Cardiac muscle cell (in vitro differentiated cells and primary cell): ENCODE measurements around the gene DGKB. TPM values are rescaled to one million over a fixed set of nuclear protein-coding genes. Genes with fewer than 3 reads are reported as not detected.

Source experiments
- DNase-seq, 2 donors: peaks; one replicate each; pipeline versions ENCODE4 v3.0.0 to v3.0.0-alpha.2; 2010 to 2017; ENCODE audit warnings: low read depth in 1 of 2, low spot score in 1 of 2
- H3K27ac ChIP-seq: fragments of 200-600 bp; sonication (generic); 2 replicates; pipeline ENCODE4 v1.5.1; 2016
- H3K27me3 ChIP-seq: fragments of 200-600 bp; sonication (generic); 2 replicates; pipeline ENCODE4 v1.6.0; 2016; ENCODE audit warnings: control low read depth
- H3K36me3 ChIP-seq: fragments of 200-600 bp; sonication (generic); 2 replicates; pipeline ENCODE4 v1.5.1; 2016; ENCODE audit warnings: control low read depth
- H3K4me1 ChIP-seq: fragments of 200-600 bp; sonication (generic); 2 replicates; pipeline ENCODE4 v1.8.1; 2017; ENCODE audit warnings: low read depth, mild to moderate bottlenecking, mixed run types
- H3K4me3 ChIP-seq: fragments of 200-600 bp; sonication (generic); 2 replicates; pipeline ENCODE4 v1.5.1; 2016; ENCODE audit warnings: mild to moderate bottlenecking
- H3K9me3 ChIP-seq: fragments of 200-600 bp; sonication (generic); 2 replicates; pipeline ENCODE4 v1.5.1; 2017; ENCODE audit warnings: low read depth, mild to moderate bottlenecking, control low read depth
- CTCF ChIP-seq: IDR thresholded peaks from 2 replicates; pipeline ENCODE4 v1.5.1; 2012; ENCODE audit warnings: low read depth, mild to moderate bottlenecking, low read length
- polyA plus RNA-seq: library from polyadenylated mRNA; unstranded; fragments of >200 nt; fragmentation: Nextera tagmentation; extraction: Ambion mirVana; gene quantifications from 2 replicates; pipeline ENCODE4 v1.2.1, GENCODE V29; 2016
- total RNA-seq: library from RNA; depleted of rRNA; stranded (reverse); fragments of >200 nt; gene quantifications from 2 replicates; pipeline ENCODE4 v1.2.3, GENCODE V29; 2016

DGKB gene
- total and polyA plus RNA-seq, 2 experiments from 2014 or later = 0.07 to 0.86 TPM

GRCh38 chr7:14400271-14400670 lies 502.3 kb downstream of the DGKB start:
- H3K9me3 ChIP-seq = no peaks in the 10 kb centered on the region
- TF ChIP-seq CTCF = no peak
- DNase-seq = no peak
- no peak overlapping the region for H3K27ac ChIP-seq
- no peaks in the 10 kb centered on the region for H3K4me1 ChIP-seq
- H3K36me3 ChIP-seq = no peaks in the 10 kb centered on the region
- H3K4me3 ChIP-seq = no peak overlapping the region
- no peaks in the 10 kb centered on the region for H3K27me3 ChIP-seq

- Histone ChIP-seq H3K36me3 (no peaks in the 10 kb centered on the region), H3K27me3 (no peaks in the 10 kb centered on the region), H3K4me3 (no peak overlapping the region), H3K27ac (no peak overlapping the region), H3K4me1 (no peaks in the 10 kb centered on the region), H3K9me3 (no peaks in the 10 kb centered on the region)
- TF ChIP-seq CTCF = no peak
- DNase-seq = no peak
These were observed 504.0 kb downstream of the DGKB start for GRCh38 chr7:14398526-14398925.

- no peak overlapping the region for H3K4me3 ChIP-seq
- no peaks in the 10 kb centered on the region for H3K4me1 ChIP-seq
- H3K27me3 ChIP-seq = no peaks in the 10 kb centered on the region
- H3K9me3 ChIP-seq = no peaks in the 10 kb centered on the region
- H3K36me3 ChIP-seq = no peaks in the 10 kb centered on the region
- TF ChIP-seq CTCF = no peak
- H3K27ac ChIP-seq = no peak overlapping the region
- DNase-seq = no peak
These were observed 506.7 kb downstream of the DGKB start for GRCh38 chr7:14395860-14396259.

GRCh38 chr7:14394786-14395185 lies 507.8 kb downstream of the DGKB start:
- Histone ChIP-seq H3K27ac (no peak overlapping the region), H3K9me3 (no peaks in the 10 kb centered on the region), H3K36me3 (no peaks in the 10 kb centered on the region), H3K27me3 (no peaks in the 10 kb centered on the region), H3K4me3 (no peak overlapping the region), H3K4me1 (peaks cover 3% of the 10 kb centered on the region)
- no peak for DNase-seq
- no peak for TF ChIP-seq CTCF

- Histone ChIP-seq H3K27me3 (no peaks in the 10 kb centered on the region), H3K4me1 (peaks cover 31% of the 10 kb centered on the region), H3K4me3 (no peak overlapping the region), H3K9me3 (no peaks in the 10 kb centered on the region), H3K36me3 (no peaks in the 10 kb centered on the region), H3K27ac (peak overlapping the region; percentile 80)
- DNase-seq = no peak
- TF ChIP-seq CTCF = no peak
These were observed 513.0 kb downstream of the DGKB start for GRCh38 chr7:14389595-14389994.

GRCh38 chr7:14389181-14389591 lies 513.4 kb downstream of the DGKB start:
- Histone ChIP-seq H3K4me1 (peaks cover 31% of the 10 kb centered on the region), H3K36me3 (no peaks in the 10 kb centered on the region), H3K27me3 (no peaks in the 10 kb centered on the region), H3K27ac (peak overlapping the region; percentile 80), H3K9me3 (no peaks in the 10 kb centered on the region), H3K4me3 (no peak overlapping the region)
- no peak for TF ChIP-seq CTCF
- DNase-seq = peak in 1 of 2 donors; percentile 47
